SK-N-MC (cell line): Measurements from ENCODE around the gene CAMTA1.

Experiments used
- EZH2 ChIP-seq: fragments of 200-600 bp; sonication (generic); IDR thresholded peaks from one replicate; pipeline ENCODE4 v1.6.1; 2017; ENCODE audit warnings: antibody characterized with exemption
- POLR2AphosphoS5 ChIP-seq: IDR thresholded peaks from 2 replicates; pipeline ENCODE4 v1.6.1; 2012; ENCODE audit warnings: mild to moderate bottlenecking, low read depth, low read length, borderline replicate concordance

GRCh38 chr1:6861075-6861724 is 75.9 kb downstream of the CAMTA1 start:
- TF ChIP-seq POLR2AphosphoS5 (no peak), EZH2 (no peak)
